CD4-positive, alpha-beta T cell (primary cell): Measurements from ENCODE around the gene DAPK2. TPM values are rescaled to one million over a fixed set of nuclear protein-coding genes. Genes with fewer than 3 reads are reported as not detected.

Experiments used
- ATAC-seq: fragments of 200-7000 bp; cut with Tn5 transposase; one replicate; pipeline ENCODE4 v1.10.0; 2022; ENCODE audit warnings: mild to moderate bottlenecking; ENCODE audit not compliant: poor library complexity
- CTCF ChIA-PET: fragments of 350-600 bp; sonication (Branson Sonifier 250); formaldehyde crosslinking; loops from one replicate; lab custom pipeline; 2021; ENCODE audit warnings: antibody characterized with exemption, inconsistent platforms; lab: Charles Lee
- POLR2A ChIA-PET: fragments of 350-600 bp; sonication (Branson Sonifier 250); formaldehyde crosslinking; loops from one replicate; lab custom pipeline; 2021; ENCODE audit warnings: antibody characterized with exemption, inconsistent platforms; lab: Charles Lee
- DNase-seq, 14 experiments: peaks; one replicate each; pipeline ENCODE4 v3.0.0-alpha.2; 2013 to 2020; ENCODE audit warnings: mixed read lengths in 2 of 14
- H3K27ac ChIP-seq, 2 donors: one replicate each; pipeline versions ENCODE4 v1.5.1 to v1.7.0; 2013; ENCODE audit warnings: low read length in 2 of 2, low read depth in 1 of 2, mild to moderate bottlenecking in 1 of 2
- H3K27me3 ChIP-seq, 2 experiments: 1 replicate in 1 of 2; 2 replicates in 1 of 2; pipeline versions ENCODE4 v1.6.1 to v1.7.0; 2013; ENCODE audit warnings: low read length in 2 of 2, control low read depth in 1 of 2, mild to moderate bottlenecking in 1 of 2, moderate library complexity in 1 of 2; ENCODE audit not compliant: insufficient read depth in 2 of 2, control insufficient read depth in 1 of 2
- H3K36me3 ChIP-seq: one replicate; pipeline ENCODE4 v1.6.1; 2013; ENCODE audit warnings: low read length, control low read depth; ENCODE audit not compliant: insufficient read depth
- H3K4me1 ChIP-seq: one replicate; pipeline ENCODE4 v1.6.1; 2013; ENCODE audit warnings: low read length, control low read depth; ENCODE audit not compliant: insufficient read depth
- H3K4me3 ChIP-seq: one replicate; pipeline ENCODE4 v1.5.1; 2013; ENCODE audit warnings: mild to moderate bottlenecking, low read length, moderate library complexity
- H3K9me3 ChIP-seq, 2 experiments: 1 replicate in 1 of 2; 2 replicates in 1 of 2; pipeline versions ENCODE4 v1.6.1 to v1.7.0; 2013; ENCODE audit warnings: low read length in 2 of 2, mild to moderate bottlenecking in 2 of 2, control low read depth in 1 of 2, moderate library complexity in 1 of 2; ENCODE audit not compliant: control insufficient read depth in 1 of 2, insufficient read depth in 1 of 2
- H3K27ac Mint-ChIP-seq: one replicate; pipeline ENCODE4 v1.8.0; 2020; ENCODE audit warnings: mixed read lengths
- H3K27me3 Mint-ChIP-seq: one replicate; pipeline ENCODE4 v1.8.0; 2021; ENCODE audit warnings: mixed read lengths
- H3K36me3 Mint-ChIP-seq: one replicate; pipeline ENCODE4 v1.8.0; 2021; ENCODE audit warnings: low read depth, mixed read lengths
- H3K4me1 Mint-ChIP-seq: one replicate; pipeline ENCODE4 v1.8.0; 2021; ENCODE audit warnings: low read depth, mixed read lengths
- H3K4me3 Mint-ChIP-seq: one replicate; pipeline ENCODE4 v1.8.0; 2020; ENCODE audit warnings: mild to moderate bottlenecking, mixed read lengths
- H3K9me3 Mint-ChIP-seq: one replicate; pipeline ENCODE4 v1.8.0; 2020; ENCODE audit warnings: mixed read lengths
- intact Hi-C, 2 experiments: fragments of 100-400 bp; cut with DNase I in 1 of 2; cut with micrococcal nuclease in 1 of 2; formaldehyde crosslinking; loops; one replicate each; pipeline versions ENCODE4 v1.15.1 to v1.9.0; 2023 to 2025; cut with DNase I, micrococcal nuclease
- polyA plus RNA-seq, 2 donors: library from polyadenylated mRNA; unstranded; fragments of 120-200 nt; gene quantifications; one replicate each; pipeline ENCODE4 v1.2.1, GENCODE V29; 2013
- total RNA-seq, 174 experiments: library from RNA in 2 of 174; stranded (reverse) in 2 of 174; gene quantifications; one replicate each; pipeline ENCODE4 v1.2.3 and lab custom pipeline; 2021 to 2026
- TF ChIP-seq, protein P1 (sequence below): fragments of 200-600 bp; IDR thresholded peaks from one replicate; pipeline ENCODE4 v1.8.0; 2022; ENCODE audit warnings: antibody characterized with exemption, mild to moderate bottlenecking

Gene DAPK2
- total RNA-seq (1 to 10 TPM; 1.3 to 1.6 TPM), total RNA-seq (lab: John Stamatoyannopoulos, UW) (0.07 to 58.8 (median 3.0) reads per million in 172 experiments)
- polyA plus RNA-seq (2013, experiment 1 of 2), result 1.4 TPM
- polyA plus RNA-seq (2013, experiment 2 of 2), result 0.82 TPM

- POLR2A ChIA-PET, result interaction anchor here (0.9 to 1.9 kb wide), 6 partner anchors 36 to 294 kb away, joined by 3 to 10 read pairs (median 4); partner anchors contain the start of gene HERC1
- no peak within 1 kb of the TSS for H3K27ac ChIP-seq
Observed at GRCh38 chr15:64046421-64047153, at the start of gene DAPK2. DAPK2 (minus strand) TSS chr15:64046485; CDS start chr15:64040261, 6,224 bp downstream.

GRCh38 chr15:64095431-64095794 lies 49.1 kb upstream of the DAPK2 start:
- Histone ChIP-seq H3K36me3 (no peaks in the 10 kb centered on the region), H3K4me1 (peaks cover 71% of the 10 kb centered on the region), H3K9me3 (no peaks in the 10 kb centered on the region), H3K4me3 (peak overlapping the region; percentile 98), H3K27ac (peak overlapping the region; percentile 4 to 60), H3K27me3 (no peaks in the 10 kb centered on the region)
- H3K4me3 Mint-ChIP-seq, result peak overlapping the region; percentile 94
- CTCF ChIA-PET, result interaction anchor here (2.3 kb wide), 1 partner anchor 68 kb away, joined by 7 read pairs; the partner anchor contains the start of gene PPIB
- DNase-seq, result no peak
- H3K9me3 Mint-ChIP-seq, result no peaks in the 10 kb centered on the region
- ATAC-seq, result no peak
- POLR2A ChIA-PET, result interaction anchor here (0.6 to 3.9 kb wide), 9 partner anchors 11 to 878 kb away, joined by 3 to 15 read pairs (median 4); partner anchors contain the start of genes PPIB and TRIP4
- no peaks in the 10 kb centered on the region for H3K27me3 Mint-ChIP-seq
- TF ChIP-seq, protein P1, sequence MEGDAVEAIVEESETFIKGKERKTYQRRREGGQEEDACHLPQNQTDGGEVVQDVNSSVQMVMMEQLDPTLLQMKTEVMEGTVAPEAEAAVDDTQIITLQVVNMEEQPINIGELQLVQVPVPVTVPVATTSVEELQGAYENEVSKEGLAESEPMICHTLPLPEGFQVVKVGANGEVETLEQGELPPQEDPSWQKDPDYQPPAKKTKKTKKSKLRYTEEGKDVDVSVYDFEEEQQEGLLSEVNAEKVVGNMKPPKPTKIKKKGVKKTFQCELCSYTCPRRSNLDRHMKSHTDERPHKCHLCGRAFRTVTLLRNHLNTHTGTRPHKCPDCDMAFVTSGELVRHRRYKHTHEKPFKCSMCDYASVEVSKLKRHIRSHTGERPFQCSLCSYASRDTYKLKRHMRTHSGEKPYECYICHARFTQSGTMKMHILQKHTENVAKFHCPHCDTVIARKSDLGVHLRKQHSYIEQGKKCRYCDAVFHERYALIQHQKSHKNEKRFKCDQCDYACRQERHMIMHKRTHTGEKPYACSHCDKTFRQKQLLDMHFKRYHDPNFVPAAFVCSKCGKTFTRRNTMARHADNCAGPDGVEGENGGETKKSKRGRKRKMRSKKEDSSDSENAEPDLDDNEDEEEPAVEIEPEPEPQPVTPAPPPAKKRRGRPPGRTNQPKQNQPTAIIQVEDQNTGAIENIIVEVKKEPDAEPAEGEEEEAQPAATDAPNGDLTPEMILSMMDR, result no peak
- H3K4me1 Mint-ChIP-seq, result peaks cover 85% of the 10 kb centered on the region
- H3K36me3 Mint-ChIP-seq, result peaks cover 34% of the 10 kb centered on the region
- intact Hi-C loops, result loop anchor here (5.0 to 10.0 kb wide), 10 partner anchors 57 to 1051 kb away; partner anchors contain the start of genes APH1B (in 1 of the 2), CSNK1G1 (in 1 of the 2), HERC1 (in 1 of the 2) and PCLAF (in 1 of the 2)
- peak overlapping the region; percentile 93 for H3K27ac Mint-ChIP-seq

More at GRCh38 chr15:64046421-64047153, at the start of gene DAPK2:
- Mint-ChIP-seq H3K27me3 (peaks cover 20% of the 10 kb centered on the region), H3K36me3 (no peaks in the 10 kb centered on the region), H3K4me1 (peaks cover 10% of the 10 kb centered on the region), H3K27ac (no peak within 1 kb of the TSS), H3K9me3 (no peaks in the 10 kb centered on the region), H3K4me3 (peak within 1 kb of the TSS; percentile 80)
- DNase-seq (peak; percentile 16 to 85 (median 64)), ATAC-seq (peak; percentile 78)
- Histone ChIP-seq H3K27me3 (peaks cover 0 to 9% of the 10 kb centered on the region in 2 experiments), H3K4me1 (peaks cover 18% of the 10 kb centered on the region), H3K4me3 (peak within 1 kb of the TSS; percentile 50), H3K36me3 (no peaks in the 10 kb centered on the region), H3K9me3 (no peaks in the 10 kb centered on the region)
- TF ChIP-seq, protein P1, result peak; percentile 72
- intact Hi-C loops, result loop anchor here (1.0 to 5.0 kb wide), 3 partner anchors 99 to 220 kb away; no protein-coding TSS in a partner anchor
- CTCF ChIA-PET, result interaction anchor here (0.6 to 2.9 kb wide), 40 partner anchors 9 to 297 kb away, joined by 3 to 40 read pairs (median 4); partner anchors contain the start of gene HERC1
